KMS-11 (cell line): ENCODE results near the gene PRKD2.

Source experiments
- H2AFZ ChIP-seq: fragments of 200-600 bp; sonication (generic); 2 replicates; pipeline ENCODE4 v1.6.1; 2016; ENCODE audit warnings: antibody characterized with exemption, mixed run types, low read depth
- H3K27ac ChIP-seq: fragments of 200-600 bp; sonication (generic); 2 replicates; pipeline ENCODE4 v1.6.1; 2016; ENCODE audit warnings: mild to moderate bottlenecking, mixed run types
- H3K27me3 ChIP-seq: fragments of 200-600 bp; sonication (generic); 2 replicates; pipeline ENCODE4 v1.6.1; 2017; ENCODE audit warnings: mild to moderate bottlenecking, low read depth, mixed run types, moderate library complexity; ENCODE audit not compliant: insufficient read depth
- H3K36me3 ChIP-seq: fragments of 200-600 bp; sonication (generic); 2 replicates; pipeline ENCODE4 v1.6.1; 2017; ENCODE audit warnings: mild to moderate bottlenecking, mixed run types; ENCODE audit not compliant: insufficient read depth
- H3K4me1 ChIP-seq: fragments of 200-600 bp; sonication (generic); 2 replicates; pipeline ENCODE4 v1.6.1; 2016; ENCODE audit warnings: mild to moderate bottlenecking, low read depth, mixed run types; ENCODE audit not compliant: poor library complexity, severe bottlenecking
- H3K4me2 ChIP-seq: fragments of 200-600 bp; sonication (generic); 2 replicates; pipeline ENCODE4 v1.7.0; 2016; ENCODE audit warnings: mild to moderate bottlenecking, mixed run types
- H3K4me3 ChIP-seq: fragments of 200-600 bp; sonication (generic); IDR thresholded peaks from 2 replicates; pipeline ENCODE4 v1.6.1; 2017; ENCODE audit warnings: low read depth, low read length, mixed read lengths; ENCODE audit not compliant: insufficient read depth
- H3K79me2 ChIP-seq: fragments of 200-600 bp; sonication (generic); 2 replicates; pipeline ENCODE4 v1.6.1; 2016; ENCODE audit warnings: low read depth, mixed run types; ENCODE audit not compliant: insufficient read depth
- H3K9ac ChIP-seq: fragments of 200-600 bp; sonication (generic); 2 replicates; pipeline ENCODE4 v1.6.1; 2016; ENCODE audit warnings: mild to moderate bottlenecking, mixed run types
- H4K20me1 ChIP-seq: fragments of 200-600 bp; sonication (generic); 2 replicates; pipeline ENCODE4 v1.6.1; 2016; ENCODE audit warnings: mild to moderate bottlenecking, mixed run types; ENCODE audit not compliant: insufficient read depth
- CTCF ChIP-seq: fragments of 200-600 bp; sonication (generic); conservative IDR thresholded peaks from 2 replicates; pipeline ENCODE4 v1.6.1; 2017; ENCODE audit warnings: low read depth, mild to moderate bottlenecking, antibody characterized with exemption, low read length, moderate library complexity, mixed read lengths

The PRKD2 gene

GRCh38 chr19:46725036-46725820, 8.3 kb upstream of the PRKD2 start:
- no peak for TF ChIP-seq CTCF
- Histone ChIP-seq H3K4me1 (peaks cover under 1% of the 10 kb centered on the region), H3K79me2 (no peaks in the 10 kb centered on the region), H4K20me1 (no peaks in the 10 kb centered on the region), H3K4me3 (no peak overlapping the region), H3K4me2 (no peak overlapping the region), H3K27ac (no peak overlapping the region), H2AFZ (no peak overlapping the region), H3K27me3 (no peaks in the 10 kb centered on the region), H3K36me3 (peaks cover 7% of the 10 kb centered on the region; the same call in 1 of the 2 replicates), H3K9ac (no peak overlapping the region)

- H2AFZ ChIP-seq = no peak overlapping the region
- H3K4me2 ChIP-seq = no peak overlapping the region
- no peak for TF ChIP-seq CTCF
- no peaks in the 10 kb centered on the region for H3K79me2 ChIP-seq
- H3K9ac ChIP-seq = no peak overlapping the region
- no peak overlapping the region for H3K4me3 ChIP-seq
- peaks cover 7% of the 10 kb centered on the region; the same call in 1 of the 2 replicates for H3K36me3 ChIP-seq
- H4K20me1 ChIP-seq = no peaks in the 10 kb centered on the region
- H3K4me1 ChIP-seq = peaks cover 8% of the 10 kb centered on the region
- H3K27ac ChIP-seq = no peak overlapping the region
- H3K27me3 ChIP-seq = no peaks in the 10 kb centered on the region
Observed at GRCh38 chr19:46724468-46724867, 7.6 kb upstream of the PRKD2 start.

GRCh38 chr19:46723471-46723870, 6.6 kb upstream of the PRKD2 start:
- H4K20me1 ChIP-seq = no peaks in the 10 kb centered on the region

GRCh38 chr19:46723023-46723461, 6.1 kb upstream of the PRKD2 start:
- Histone ChIP-seq H3K36me3 (peaks cover 3% of the 10 kb centered on the region; the same call in 1 of the 2 replicates), H3K27ac (no peak overlapping the region; the same call in 1 of the 2 replicates), H3K79me2 (no peaks in the 10 kb centered on the region)

More at GRCh38 chr19:46723471-46723870, 6.6 kb upstream of the PRKD2 start:
- Histone ChIP-seq H3K4me3 (no peak overlapping the region), H3K27ac (no peak overlapping the region; the same call in 1 of the 2 replicates), H3K4me2 (no peak overlapping the region), H2AFZ (no peak overlapping the region), H3K4me1 (peaks cover 18% of the 10 kb centered on the region), H3K9ac (no peak overlapping the region), H3K79me2 (no peaks in the 10 kb centered on the region), H3K27me3 (no peaks in the 10 kb centered on the region), H3K36me3 (peaks cover 3% of the 10 kb centered on the region; the same call in 1 of the 2 replicates)
- no peak for TF ChIP-seq CTCF

More at GRCh38 chr19:46723023-46723461, 6.1 kb upstream of the PRKD2 start:
- H3K4me3 ChIP-seq = no peak overlapping the region
- TF ChIP-seq CTCF = no peak
- H3K9ac ChIP-seq = no peak overlapping the region
- H4K20me1 ChIP-seq = no peaks in the 10 kb centered on the region
- no peak overlapping the region for H2AFZ ChIP-seq
- H3K27me3 ChIP-seq = no peaks in the 10 kb centered on the region
- no peak overlapping the region for H3K4me2 ChIP-seq
- peaks cover 23% of the 10 kb centered on the region for H3K4me1 ChIP-seq
